Mammary epithelial cell (primary cell): ENCODE results near the gene TSTD1.

Experiments used
- CTCF ChIP-seq, 2 donors: IDR thresholded peaks in 1 of 2; conservative IDR thresholded peaks in 1 of 2; 2 replicates each; pipeline ENCODE4 v1.5.1; 2011 to 2012; ENCODE audit warnings: inconsistent platforms in 2 of 2, low read length in 2 of 2, mild to moderate bottlenecking in 2 of 2, control low read depth in 1 of 2, low read depth in 1 of 2; ENCODE audit not compliant: insufficient read depth in 1 of 2; ENCODE audit errors: extremely low read depth in 1 of 2
- EZH2 ChIP-seq: IDR thresholded peaks from 2 replicates; pipeline ENCODE4 v1.6.1; 2012; ENCODE audit warnings: low read length, inconsistent platforms, borderline replicate concordance

- TF ChIP-seq CTCF (conservative IDR thresholded peaks at IDR 0.05 in 1 of 2, IDR thresholded peaks at IDR 0.05 in 1 of 2; ENCODE audit: extremely low read depth in 1 of 2, insufficient read depth in 1 of 2, low read depth in 1 of 2, low read length in 2 of 2) (no peak), EZH2 (no peak)
Measured at GRCh38 chr1:161054232-161054631, 15.5 kb upstream of the TSTD1 start.
